GM12801 (cell line): ENCODE measurements around the gene ARR3.

ENCODE experiments used
- TF ChIP-seq, protein P1 (sequence below): IDR thresholded peaks from one replicate; pipeline ENCODE4 v1.5.1; 2011; ENCODE audit warnings: control low read depth; ENCODE audit not compliant: insufficient read length; ENCODE audit errors: extremely low read depth

The ARR3 gene

DNA sequence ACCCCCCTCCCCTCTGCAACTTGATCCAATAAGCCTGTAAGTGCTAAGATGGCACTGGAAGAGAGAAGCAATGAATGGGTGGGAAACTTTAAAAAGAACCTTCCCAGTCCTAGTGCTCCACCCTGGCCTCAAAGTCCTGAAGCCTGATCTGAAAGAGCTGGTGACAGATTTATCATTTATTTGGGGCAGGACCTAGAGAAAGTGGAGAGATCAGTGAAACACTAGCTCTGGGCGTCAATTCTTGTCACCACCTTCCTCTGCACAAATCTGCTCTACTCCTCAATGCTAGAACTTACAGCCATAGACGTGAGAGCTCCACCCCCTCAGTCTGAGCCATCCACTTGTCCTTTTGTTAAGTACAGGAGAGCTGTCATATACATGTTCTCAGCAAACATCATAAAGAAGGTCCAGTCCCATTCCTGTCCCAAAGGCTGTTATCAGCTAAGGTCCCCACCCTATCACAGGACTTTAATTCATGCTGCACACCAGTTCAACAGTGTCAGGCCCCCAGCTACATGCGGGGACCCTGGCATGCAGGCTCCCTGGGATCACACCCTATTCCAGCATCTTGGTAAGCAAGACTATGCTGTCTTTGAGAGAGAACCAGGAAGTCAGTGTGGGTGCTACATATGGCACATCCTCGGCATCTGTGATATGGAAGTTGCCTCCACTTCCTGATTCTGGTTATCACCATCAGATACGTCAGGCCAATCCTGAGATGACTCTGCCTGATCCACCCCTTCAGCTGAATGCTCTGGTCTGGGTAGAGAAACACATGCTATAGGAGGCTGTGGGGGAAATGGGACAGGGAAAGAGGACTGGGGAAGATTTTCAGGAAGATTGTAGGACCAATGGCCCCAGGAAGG lies 10.5 kb upstream of the ARR3 start:
- TF ChIP-seq, protein P1, sequence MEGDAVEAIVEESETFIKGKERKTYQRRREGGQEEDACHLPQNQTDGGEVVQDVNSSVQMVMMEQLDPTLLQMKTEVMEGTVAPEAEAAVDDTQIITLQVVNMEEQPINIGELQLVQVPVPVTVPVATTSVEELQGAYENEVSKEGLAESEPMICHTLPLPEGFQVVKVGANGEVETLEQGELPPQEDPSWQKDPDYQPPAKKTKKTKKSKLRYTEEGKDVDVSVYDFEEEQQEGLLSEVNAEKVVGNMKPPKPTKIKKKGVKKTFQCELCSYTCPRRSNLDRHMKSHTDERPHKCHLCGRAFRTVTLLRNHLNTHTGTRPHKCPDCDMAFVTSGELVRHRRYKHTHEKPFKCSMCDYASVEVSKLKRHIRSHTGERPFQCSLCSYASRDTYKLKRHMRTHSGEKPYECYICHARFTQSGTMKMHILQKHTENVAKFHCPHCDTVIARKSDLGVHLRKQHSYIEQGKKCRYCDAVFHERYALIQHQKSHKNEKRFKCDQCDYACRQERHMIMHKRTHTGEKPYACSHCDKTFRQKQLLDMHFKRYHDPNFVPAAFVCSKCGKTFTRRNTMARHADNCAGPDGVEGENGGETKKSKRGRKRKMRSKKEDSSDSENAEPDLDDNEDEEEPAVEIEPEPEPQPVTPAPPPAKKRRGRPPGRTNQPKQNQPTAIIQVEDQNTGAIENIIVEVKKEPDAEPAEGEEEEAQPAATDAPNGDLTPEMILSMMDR = no peak

DNA sequence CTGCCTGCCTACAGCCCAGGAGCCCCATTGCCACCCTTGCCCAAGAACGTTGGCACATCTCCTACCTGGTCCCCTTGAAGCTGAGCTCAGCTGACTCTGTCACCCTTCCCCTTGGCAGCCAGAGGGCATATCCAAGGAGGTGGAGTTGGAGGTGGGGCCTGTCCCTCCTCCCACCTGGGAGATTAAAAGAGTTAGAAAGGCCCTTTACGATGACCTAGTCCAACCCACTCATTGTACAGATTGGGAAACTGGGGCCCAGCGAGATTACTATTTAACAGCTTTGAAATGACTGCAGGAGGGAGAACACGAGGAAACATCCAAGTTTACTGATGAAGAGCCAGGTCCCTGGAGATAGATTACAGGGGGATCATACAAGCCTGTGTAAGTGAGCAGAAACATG lies 8.0 kb upstream of the ARR3 start, which contains the start of gene P2RY4:
Gene P2RY4, minus strand, starts transcription at position 101 of the 400 bp plus-strand sequence. CDS start 580 bp downstream, outside the sequence.
- TF ChIP-seq, protein P1 = no peak

DNA sequence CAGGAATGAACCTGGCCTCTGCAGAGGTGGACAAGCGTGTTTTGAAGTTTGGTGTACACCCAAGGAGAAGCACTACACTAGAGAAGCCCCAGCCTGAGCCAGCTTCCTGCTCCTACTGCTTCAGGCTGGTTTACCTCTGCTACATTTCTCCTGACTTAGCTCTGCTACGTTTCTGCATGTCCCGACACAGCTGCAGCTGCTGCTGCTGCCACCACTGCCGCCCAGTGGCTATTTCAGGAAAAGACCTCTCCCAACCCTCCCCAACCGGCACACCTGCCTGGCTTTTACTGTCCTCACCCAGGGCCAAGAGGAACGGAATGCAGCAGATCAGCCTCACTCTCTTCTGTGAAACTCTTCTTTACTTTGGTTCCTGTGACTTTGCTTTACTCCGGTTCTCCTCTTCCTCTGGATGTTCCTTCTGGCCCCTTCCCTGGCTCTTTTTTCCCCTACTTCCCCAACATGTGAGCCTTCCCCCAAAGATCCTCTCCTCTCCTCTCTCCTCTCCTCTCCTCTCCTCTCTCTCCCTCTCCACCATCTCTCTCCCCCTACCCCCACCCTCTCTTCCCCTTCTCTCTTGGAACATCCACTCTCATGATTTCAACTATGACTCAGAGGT lies 5.1 kb upstream of the ARR3 start:
- TF ChIP-seq, protein P1 = no peak

DNA sequence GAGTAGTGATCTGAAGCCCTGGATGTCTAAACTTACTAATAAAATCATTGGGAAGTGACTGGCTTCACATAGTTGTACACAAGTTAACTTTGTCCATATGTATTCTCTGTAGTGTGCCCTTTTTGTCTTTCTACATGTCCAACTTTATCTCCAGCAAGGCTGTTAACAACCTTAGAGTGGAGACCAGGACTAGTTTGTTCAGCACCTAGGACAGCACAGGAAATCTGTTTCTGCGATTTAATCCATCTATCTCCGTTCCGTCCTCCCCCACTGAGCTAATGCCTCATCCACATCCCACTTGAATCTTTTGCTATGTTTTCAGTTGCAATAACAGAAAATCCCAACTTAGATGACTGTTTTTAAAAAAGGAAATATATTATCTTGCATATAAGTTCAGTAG lies 3.4 kb upstream of the ARR3 start:
- TF ChIP-seq, protein P1 = no peak

DNA sequence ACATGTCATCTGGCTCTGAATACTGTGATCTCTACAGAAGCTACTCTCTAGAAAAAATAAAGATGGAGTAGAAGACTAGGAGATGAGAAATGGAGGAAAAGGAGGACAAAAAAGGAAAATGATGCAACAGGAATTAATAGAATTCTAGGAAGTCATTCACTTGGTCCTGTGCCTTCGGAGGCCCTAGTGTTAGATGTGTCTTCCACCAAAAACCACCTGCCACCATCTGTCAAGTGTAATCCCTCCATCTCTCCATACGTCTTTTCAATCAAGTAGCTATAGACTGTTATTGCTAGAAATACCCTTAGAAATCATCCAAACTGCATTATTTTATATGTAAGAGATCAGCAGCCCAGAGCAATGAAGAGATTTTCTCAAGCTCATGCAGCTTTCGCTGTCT lies 10.9 kb downstream of the ARR3 start:
- TF ChIP-seq, protein P1 = no peak

DNA sequence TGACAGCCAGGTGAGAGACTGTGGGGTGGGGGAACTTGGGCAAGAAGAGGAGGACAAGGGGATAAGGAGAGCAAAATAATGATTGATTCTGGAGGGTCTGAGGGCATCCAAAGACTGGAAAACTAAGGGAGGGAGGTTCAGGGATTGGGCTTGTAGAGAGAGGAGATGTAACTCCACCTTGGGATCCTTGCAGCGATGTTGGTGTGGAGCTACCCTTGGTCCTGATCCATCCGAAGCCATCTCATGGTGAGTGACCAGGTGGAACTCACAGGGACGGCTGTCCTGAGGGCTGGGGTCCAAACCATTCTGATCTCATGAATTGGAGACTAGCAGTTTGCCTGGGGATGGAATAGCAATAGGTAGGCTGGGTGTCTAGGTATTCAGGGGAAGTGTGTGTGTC lies 12.4 kb downstream of the ARR3 start:
- TF ChIP-seq, protein P1 = no peak

DNA sequence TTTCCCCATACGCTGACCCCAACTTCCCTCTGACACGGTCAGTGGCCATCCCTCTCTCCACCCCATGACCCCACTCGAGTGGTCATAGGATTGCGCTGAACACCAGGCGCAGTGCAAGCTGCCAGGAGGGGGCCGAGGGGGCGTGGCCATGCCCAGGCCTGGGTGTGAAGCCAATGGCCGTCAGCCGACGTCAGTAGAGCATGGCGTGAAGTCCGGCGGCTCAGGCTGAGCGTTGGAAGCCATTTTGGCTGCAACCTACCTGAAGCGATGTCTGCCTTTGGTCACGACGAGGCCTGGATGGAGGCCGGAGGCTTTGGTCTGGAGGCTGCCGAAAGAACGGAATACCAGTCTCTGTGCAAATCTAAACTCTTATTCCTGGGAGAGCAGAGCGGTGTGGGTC lies 13.8 kb downstream of the ARR3 start, which contains the start of gene RAB41:
Gene RAB41, plus strand, starts transcription at position 222 of the 400 bp plus-strand sequence. Its CDS starts 46 bp downstream, at position 268.
- TF ChIP-seq, protein P1 = no peak
